KOPT-K1 (cell line): Measurements from ENCODE around the gene RUFY3.
"Not testable (repeated sequence)": the region's sequence is repeated elsewhere in the genome, so short reads cannot be mapped to it uniquely, and the experiment has no call there.

Experiments
- H3K27ac ChIP-seq: fragments of 200-600 bp; sonication (generic); 2 replicates; pipeline ENCODE4 v1.5.1; 2016; ENCODE audit warnings: antibody characterized with exemption, mild to moderate bottlenecking, low read depth, low read length; ENCODE audit not compliant: poor library complexity, severe bottlenecking
- H3K36me3 ChIP-seq: fragments of 200-600 bp; sonication (generic); 2 replicates; pipeline ENCODE4 v1.5.1; 2017; ENCODE audit warnings: antibody characterized with exemption, mild to moderate bottlenecking, low read length, moderate library complexity; ENCODE audit not compliant: insufficient read depth
- H3K9me3 ChIP-seq: fragments of 200-600 bp; sonication (generic); 2 replicates; pipeline ENCODE4 v1.5.1; 2017; ENCODE audit warnings: antibody characterized with exemption, low read length, mild to moderate bottlenecking; ENCODE audit not compliant: insufficient read depth, poor library complexity, severe bottlenecking

Gene RUFY3, protein sequence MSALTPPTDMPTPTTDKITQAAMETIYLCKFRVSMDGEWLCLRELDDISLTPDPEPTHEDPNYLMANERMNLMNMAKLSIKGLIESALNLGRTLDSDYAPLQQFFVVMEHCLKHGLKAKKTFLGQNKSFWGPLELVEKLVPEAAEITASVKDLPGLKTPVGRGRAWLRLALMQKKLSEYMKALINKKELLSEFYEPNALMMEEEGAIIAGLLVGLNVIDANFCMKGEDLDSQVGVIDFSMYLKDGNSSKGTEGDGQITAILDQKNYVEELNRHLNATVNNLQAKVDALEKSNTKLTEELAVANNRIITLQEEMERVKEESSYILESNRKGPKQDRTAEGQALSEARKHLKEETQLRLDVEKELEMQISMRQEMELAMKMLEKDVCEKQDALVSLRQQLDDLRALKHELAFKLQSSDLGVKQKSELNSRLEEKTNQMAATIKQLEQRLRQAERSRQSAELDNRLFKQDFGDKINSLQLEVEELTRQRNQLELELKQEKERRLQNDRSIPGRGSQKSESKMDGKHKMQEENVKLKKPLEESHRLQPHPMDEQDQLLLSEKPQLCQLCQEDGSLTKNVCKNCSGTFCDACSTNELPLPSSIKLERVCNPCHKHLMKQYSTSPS

DNA sequence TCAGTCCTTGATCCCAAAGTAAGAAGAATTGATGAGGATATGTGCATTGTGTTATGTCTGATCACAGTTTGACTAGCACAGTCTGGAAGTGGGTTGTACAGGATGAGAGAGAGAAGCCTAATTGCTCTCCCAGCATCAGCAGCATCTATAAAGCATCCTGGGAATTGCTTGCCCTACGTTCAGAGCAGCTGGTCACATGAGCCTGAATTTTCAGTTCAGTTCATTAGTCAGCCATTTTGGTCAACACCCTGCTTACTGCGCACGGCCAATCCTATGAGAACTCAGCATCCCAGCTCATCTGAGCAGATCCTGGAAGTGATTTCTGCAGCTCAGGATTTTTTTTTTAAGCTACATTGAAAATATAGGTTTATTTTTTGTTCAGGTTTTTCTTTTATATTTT is at the start of gene RUFY3:
RUFY3 (plus strand) TSS at position 218 of the 400 bp plus-strand sequence. CDS start 610 bp downstream, outside the sequence.
- Histone ChIP-seq H3K9me3 (no peaks in the 10 kb centered on the region), H3K27ac (peak within 1 kb of the TSS; percentile 56), H3K36me3 (no peaks in the 10 kb centered on the region)

DNA sequence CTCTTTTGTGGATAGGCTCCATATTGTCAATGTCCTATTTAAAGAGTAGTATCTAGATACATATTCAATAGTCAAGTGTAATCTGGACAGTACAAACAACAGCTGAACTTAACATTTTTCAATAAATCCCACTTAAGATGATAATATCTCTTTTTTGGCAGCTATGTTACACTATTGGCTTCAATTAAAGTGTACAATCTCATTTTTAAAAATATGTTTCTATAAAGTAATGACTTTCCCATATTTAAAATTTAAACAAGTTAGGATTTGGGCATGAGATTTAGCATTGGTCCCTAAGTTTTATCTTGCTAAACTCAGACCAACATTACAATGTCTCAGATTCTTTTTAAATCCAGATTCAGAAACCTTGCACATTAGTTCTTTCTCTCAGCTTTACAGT is 47.6 kb upstream of the RUFY3 start:
- no peaks in the 10 kb centered on the region for H3K9me3 ChIP-seq
- no peak overlapping the region for H3K27ac ChIP-seq
- no peaks in the 10 kb centered on the region for H3K36me3 ChIP-seq

DNA sequence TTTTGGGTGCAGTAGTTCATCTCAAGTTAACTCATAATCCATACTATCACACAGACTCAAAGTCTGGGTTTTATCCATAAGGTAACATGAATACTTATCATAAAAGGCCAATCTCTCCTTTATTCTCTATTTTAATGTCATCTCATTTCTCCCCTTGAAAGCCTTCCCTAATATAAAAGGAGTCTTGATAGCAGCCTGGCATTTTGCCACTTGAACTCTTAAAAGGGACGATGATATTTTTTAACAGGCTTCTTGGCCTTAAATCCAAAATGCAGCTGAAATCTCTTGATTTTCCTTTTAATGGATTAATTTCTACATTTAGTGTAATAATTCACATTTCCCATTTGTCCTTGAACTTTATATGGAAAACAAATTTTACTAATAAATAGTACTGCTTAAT is 47.0 kb upstream of the RUFY3 start:
- H3K36me3 ChIP-seq, result no peaks in the 10 kb centered on the region
- no peak overlapping the region for H3K27ac ChIP-seq
- H3K9me3 ChIP-seq, result no peaks in the 10 kb centered on the region

DNA sequence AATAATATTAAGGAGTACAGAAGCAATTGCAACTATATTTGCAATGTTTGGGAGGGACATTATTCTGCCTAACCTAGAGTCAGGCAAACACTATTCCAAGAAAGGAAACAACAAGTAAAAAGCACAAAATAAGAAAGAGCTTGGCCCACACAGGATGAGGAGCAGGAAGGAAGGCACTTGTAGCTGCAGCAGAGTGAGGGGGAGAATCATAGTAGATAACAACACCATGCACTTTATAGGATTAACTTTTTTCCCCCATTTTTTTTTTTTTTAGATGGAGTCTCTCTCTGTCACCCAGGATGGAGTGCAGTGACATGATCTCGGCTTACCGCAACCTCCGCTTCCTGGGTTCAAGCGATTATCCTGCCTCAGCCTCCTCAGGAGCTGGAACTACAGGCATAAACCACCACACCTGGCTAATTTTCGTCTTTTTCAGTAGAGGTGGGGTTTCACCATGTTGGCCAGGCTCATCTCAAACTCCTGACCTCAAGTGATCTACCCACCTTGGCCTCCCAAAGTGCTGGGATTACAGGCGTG is 45.1 kb upstream of the RUFY3 start:
- Histone ChIP-seq H3K9me3 (no peaks in the 10 kb centered on the region), H3K36me3 (no peaks in the 10 kb centered on the region), H3K27ac (peak overlapping the region; percentile 54)

DNA sequence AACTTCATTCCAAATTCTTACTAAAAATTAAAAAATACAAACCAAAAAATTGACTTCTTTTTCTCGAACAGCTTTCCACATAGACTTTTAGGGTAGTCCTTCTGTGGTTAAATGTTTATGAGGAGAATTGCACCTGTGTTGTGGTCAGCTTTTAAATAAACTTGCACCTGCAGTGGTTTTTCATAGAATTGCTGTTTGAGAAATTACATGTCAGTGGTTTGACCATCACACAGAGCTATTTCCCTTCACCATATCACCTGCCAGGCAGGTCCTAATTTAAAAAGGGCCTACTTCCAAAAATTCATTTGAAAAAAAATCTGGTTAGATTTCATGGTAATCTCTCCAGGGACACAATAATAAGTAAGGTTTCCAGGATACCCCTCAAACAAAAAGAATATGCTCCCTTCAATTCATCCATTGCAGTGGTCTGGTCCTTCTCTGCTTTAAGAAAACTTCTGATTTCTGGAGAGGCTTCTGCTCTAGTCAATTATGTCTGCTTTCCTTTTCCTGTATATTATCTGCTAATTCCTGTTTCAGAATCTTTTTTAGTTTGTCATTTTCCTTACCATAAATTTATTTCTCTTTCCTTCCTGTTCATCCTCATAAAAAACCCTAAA is 43.3 kb upstream of the RUFY3 start:
- Histone ChIP-seq H3K27ac (peak overlapping the region; percentile 54), H3K36me3 (no peaks in the 10 kb centered on the region), H3K9me3 (no peaks in the 10 kb centered on the region)

DNA sequence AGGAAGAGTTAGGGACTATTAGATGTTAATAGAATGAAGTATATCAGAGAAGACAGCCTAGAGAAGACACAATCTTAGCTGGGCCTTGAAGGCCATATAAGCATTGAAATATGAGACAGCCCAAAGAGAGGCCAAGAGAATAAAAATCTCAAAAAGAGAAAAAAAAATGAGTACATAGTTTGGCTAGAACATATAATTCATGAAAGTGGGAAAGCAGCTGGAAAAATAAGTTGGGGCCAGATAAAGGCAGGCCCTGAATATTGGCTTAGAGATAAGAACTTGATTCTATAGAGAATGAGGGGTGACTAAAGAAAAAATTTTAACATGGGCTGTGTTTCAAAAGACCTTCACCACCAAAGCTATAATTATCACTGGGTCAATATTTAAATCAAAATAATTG is 40.8 kb upstream of the RUFY3 start:
- Histone ChIP-seq H3K36me3 (no peaks in the 10 kb centered on the region), H3K9me3 (no peaks in the 10 kb centered on the region), H3K27ac (no peak overlapping the region)

DNA sequence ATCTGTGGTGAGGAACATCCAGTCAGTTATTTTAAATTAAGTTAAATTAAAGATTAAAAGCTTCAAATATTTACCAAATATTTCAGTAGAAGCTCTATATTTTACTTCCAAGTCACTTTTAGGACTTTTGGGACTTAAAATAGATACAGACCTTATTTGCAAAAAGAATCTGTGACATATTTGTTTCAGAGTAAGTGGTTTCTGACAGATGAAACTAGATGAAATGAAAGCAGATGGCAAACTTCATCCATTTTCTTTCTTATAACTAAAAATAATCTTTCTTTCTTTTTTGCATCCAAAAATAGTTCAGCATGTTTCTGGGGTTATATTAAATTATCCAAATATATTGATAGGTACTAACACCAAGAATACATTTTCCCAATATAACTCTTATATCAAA is 40.1 kb upstream of the RUFY3 start:
- H3K9me3 ChIP-seq, result no peaks in the 10 kb centered on the region
- no peak overlapping the region for H3K27ac ChIP-seq
- H3K36me3 ChIP-seq, result no peaks in the 10 kb centered on the region

DNA sequence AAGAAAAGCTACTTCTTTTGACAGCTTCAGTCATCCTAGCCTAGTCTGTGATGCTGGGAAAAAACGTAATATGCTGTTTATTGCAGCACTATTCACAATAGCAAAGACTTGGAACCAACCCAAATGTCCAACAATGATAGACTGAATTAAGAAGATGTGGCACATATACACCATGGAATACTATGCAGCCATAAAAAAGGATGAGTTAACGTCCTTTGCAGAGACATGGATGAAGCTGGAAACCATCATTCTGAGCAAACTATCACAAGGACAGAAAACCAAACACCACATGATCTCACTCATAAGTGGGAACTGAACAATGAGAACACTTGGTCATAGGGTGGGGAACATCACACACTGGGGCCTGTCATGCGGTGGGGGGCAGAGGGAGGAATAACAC is 39.6 kb upstream of the RUFY3 start:
- H3K27ac ChIP-seq, H3K9me3 ChIP-seq, H3K36me3 ChIP-seq: not testable (repeated sequence)

DNA sequence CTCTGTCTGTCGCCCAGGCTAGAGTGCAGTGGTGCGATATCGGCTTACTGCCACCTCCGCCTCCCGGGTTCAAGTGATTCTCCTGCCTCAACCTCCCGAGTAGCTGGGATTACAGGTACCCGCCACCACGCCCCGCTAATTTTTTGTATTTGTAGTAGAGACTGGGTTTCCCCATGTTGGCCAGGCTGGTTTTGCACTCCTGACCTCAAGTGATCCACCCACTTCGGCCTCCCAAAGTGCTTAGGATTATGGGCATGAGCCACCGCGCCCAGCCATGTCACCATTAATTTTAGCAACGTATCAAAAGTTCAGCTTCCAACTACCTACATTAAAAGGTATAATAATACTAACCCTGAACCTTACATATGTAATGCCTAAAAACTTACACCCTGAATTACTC is 34.4 kb upstream of the RUFY3 start:
- no peaks in the 10 kb centered on the region for H3K9me3 ChIP-seq
- H3K36me3 ChIP-seq, result peaks cover 29% of the 10 kb centered on the region
- H3K27ac ChIP-seq, result peak overlapping the region; percentile 92

DNA sequence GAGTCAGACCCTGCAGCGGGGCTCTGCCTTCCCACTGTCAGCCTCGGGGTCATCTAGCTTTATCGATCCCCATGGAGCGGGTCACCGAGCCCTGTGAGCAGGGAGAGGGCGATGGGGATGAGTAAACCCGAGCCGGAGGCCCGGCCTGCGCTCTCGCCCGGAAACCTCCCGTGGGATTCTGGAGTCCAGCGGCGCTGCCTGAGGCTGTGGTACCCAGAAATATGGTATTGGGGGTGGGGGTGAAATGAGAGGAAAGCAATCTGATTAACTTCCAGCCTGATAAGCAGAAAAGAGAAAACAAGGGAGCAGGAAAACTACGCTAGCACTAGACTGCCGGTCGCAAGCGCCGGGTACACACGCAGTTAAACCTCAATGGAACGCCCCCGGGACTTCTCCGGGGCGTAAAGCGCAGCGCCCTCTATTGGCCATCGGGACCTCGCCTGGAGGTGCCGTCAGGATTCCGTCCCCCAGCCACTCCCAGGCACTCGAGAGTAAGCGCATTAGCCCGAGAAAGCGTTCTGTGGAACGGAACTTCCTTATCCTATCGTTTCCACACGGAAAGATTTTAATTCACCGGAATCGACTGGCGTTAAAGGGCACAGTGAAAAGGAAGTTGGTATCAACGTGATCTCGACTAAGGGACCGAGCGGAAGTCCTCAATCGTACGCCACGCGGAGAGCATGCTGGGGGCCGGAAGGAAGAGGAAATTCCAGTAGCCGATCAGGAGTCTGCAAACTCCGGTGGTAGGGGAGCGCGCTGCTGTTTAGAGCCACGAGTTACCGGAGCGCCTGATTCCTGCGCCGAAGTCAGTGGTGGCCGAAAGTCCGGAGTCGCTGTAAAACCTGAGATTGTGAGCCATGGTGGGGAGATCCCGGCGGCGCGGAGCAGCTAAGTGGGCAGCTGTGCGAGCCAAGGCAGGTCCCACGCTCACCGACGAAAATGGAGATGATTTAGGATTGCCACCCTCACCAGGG is 33.7 kb upstream of the RUFY3 start, which contains the start of gene UTP3:
UTP3 (plus strand) TSS at position 712 of the 974 bp plus-strand sequence; CDS start at position 858, 146 bp downstream.
- H3K27ac ChIP-seq, result peak within 1 kb of the TSS; percentile 92
- H3K36me3 ChIP-seq, result peaks cover 36% of the 10 kb centered on the region
- H3K9me3 ChIP-seq, result no peaks in the 10 kb centered on the region

DNA sequence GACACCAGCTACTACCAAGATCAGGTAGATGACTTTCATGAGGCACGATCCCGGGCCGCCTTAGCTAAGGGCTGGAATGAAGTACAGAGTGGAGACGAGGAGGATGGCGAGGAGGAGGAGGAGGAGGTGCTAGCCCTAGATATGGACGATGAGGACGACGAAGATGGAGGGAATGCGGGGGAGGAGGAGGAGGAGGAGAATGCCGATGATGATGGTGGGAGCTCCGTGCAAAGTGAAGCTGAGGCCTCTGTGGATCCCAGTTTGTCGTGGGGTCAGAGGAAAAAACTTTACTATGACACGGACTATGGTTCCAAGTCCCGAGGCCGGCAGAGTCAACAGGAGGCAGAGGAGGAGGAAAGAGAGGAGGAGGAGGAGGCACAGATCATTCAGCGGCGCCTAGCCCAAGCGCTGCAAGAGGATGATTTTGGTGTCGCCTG is 33.0 kb upstream of the RUFY3 start:
- peak overlapping the region; percentile 92 for H3K27ac ChIP-seq
- peaks cover 43% of the 10 kb centered on the region for H3K36me3 ChIP-seq
- no peaks in the 10 kb centered on the region for H3K9me3 ChIP-seq

DNA sequence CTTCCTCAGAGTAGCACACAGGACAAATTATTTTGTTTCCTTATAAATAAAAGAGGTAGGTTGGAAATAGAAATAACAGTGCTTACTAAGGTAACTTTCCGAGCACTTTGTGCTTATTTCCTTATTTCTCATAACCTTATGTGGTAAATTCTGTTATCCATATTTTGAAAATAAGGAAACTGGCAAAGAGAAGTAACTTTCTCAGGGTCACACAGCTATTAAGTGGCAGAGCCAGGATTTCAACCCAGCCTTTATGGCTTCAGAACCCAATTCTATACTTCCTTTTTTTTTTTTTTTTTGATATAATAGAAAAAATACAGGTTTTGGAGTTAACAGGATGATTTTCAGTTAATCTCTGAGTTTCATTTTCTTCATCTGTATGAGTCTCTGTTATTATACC is 30.1 kb upstream of the RUFY3 start:
- Histone ChIP-seq H3K27ac (no peak overlapping the region), H3K9me3 (no peaks in the 10 kb centered on the region), H3K36me3 (peaks cover 46% of the 10 kb centered on the region)

DNA sequence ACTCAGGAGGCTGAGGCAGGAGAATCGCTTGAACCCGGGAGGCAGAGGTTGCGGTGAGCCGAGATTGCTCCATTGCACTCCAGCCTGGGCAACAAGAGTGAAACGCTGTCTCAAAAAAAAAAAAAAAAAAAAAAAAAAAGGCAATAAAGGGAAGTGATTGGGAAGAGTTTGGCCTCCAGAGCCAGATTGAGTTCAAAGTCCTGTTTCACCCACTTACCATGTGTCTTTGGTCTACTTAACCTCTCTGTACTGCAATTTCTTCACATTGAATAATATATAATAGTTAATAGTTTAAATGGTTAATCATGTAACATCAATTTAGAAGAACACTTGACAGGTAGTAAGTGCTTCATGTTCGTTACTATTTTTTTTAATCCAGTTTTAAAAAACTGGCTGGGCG is 27.1 kb upstream of the RUFY3 start:
- H3K9me3 ChIP-seq, H3K27ac ChIP-seq: not testable (repeated sequence)
- H3K36me3 ChIP-seq, result peaks cover 43% of the 10 kb centered on the region

DNA sequence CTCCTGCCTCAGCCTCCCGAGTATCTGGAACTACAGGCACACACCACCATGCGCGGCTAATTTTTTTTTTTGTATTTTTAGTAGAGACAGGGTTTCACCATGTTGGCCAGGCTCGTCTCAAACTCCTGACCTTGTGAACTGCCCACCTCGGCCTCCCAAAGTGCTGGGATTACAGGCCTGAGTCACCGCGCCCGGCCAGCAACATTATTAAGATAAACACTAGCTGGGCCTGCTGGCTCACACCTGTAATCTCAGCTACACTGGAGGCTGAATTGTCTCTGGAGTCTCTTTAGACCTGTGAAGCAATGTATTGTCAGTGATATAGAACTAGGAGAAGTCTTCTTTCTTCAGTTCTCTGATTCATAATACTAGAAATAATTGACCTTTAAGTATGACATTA is 23.3 kb upstream of the RUFY3 start:
- H3K9me3 ChIP-seq, H3K36me3 ChIP-seq, H3K27ac ChIP-seq: not testable (repeated sequence)
